Measurements from ENCODE around the gene FANCB. TPM values are rescaled to one million over a fixed set of nuclear protein-coding genes. Genes with fewer than 3 reads are reported as not detected.

FANCB gene
- total and polyA plus RNA-seq, 2 of the 13 experiments (the other 11 are each of a cell fraction or from before 2014, with no cell fraction given) = 1.0 to 5.8 TPM

- Histone ChIP-seq H4K20me1 (ENCODE audit: insufficient read depth, low read length) (no peaks in the 10 kb centered on the region), H3K9ac (ENCODE audit: insufficient read depth, low read depth, low read length) (no peak overlapping the region)
- no peak for FAIRE-seq
Observed at GRCh38 chrX:14864631-14865030, 8.2 kb downstream of the FANCB start.

More at GRCh38 chrX:14864631-14865030, 8.2 kb downstream of the FANCB start:
- POLR2A ChIA-PET = no interaction called here
- no peak overlapping the region for H2AFZ ChIP-seq (ENCODE audit: low read length)
- H3K9me3 ChIP-seq (ENCODE audit: low read length) = peaks cover 12% of the 10 kb centered on the region; the same call in 1 of the 2 replicates
- no peaks in the 10 kb centered on the region for H3K27me3 ChIP-seq (ENCODE audit: control insufficient read depth in 1 of 2, insufficient read depth in 2 of 2, low read length in 2 of 2)
- DNase-seq (ENCODE audit: low spot score) (no peak), ATAC-seq (no peak)
- CTCF ChIA-PET (ENCODE audit: low intra/inter-chr PET ratio, low total read pairs) = no interaction called here
- no peak overlapping the region for H3K4me2 ChIP-seq (ENCODE audit: low read depth, low read length)
- WGBS (ENCODE audit: low lambda C conversion rate) = 100% methylated on average over 1 of the region's 1 CpG
- intact Hi-C loops (cut with micrococcal nuclease; ENCODE audit: unreplicated experiment) = no loop called here
- H3K4me1 ChIP-seq (ENCODE audit: insufficient read depth, low read length) = no peaks in the 10 kb centered on the region
- no TSS peak for BruUV-seq (replicated peaks)
- no peak overlapping the region for H3K27ac ChIP-seq (ENCODE audit: extremely low read length, insufficient read depth, low read length)
- in situ Hi-C loops (cut with HindIII; ENCODE audit: extremely low pct_ligation_motif_present, low pct_unique_long_range_greater_than_20kb) = no loop called here
- TF ChIP-seq KLF12 (CRISPR knock-in tag; IDR thresholded peaks at IDR 0.05; ENCODE audit: borderline replicate concordance) (no peak), ZNF776 (CRISPR knock-in tag; IDR thresholded peaks at IDR 0.05) (no peak), POLR2A (IDR thresholded peaks at IDR 0.05; ENCODE audit: insufficient read depth in 1 of 2, low read depth in 2 of 2, low read length in 2 of 2) (no peak), CBX5 (CRISPR knock-in tag; IDR thresholded peaks at IDR 0.05; ENCODE audit: borderline replicate concordance) (no peak), NFE2L1 (CRISPR knock-in tag; IDR thresholded peaks at IDR 0.05; ENCODE audit: borderline replicate concordance) (no peak), ZNF564 (CRISPR knock-in tag; IDR thresholded peaks at IDR 0.05) (no peak), AKAP8 (CRISPR knock-in tag; IDR thresholded peaks at IDR 0.05) (no peak), ZNF766 (CRISPR knock-in tag; IDR thresholded peaks at IDR 0.05; ENCODE audit: borderline replicate concordance) (no peak), ZFP36 (IDR thresholded peaks at IDR 0.05; ENCODE audit: borderline replicate concordance, low read depth, low read length, partially characterized antibody) (no peak)
- TF ChIP-seq, protein P1, sequence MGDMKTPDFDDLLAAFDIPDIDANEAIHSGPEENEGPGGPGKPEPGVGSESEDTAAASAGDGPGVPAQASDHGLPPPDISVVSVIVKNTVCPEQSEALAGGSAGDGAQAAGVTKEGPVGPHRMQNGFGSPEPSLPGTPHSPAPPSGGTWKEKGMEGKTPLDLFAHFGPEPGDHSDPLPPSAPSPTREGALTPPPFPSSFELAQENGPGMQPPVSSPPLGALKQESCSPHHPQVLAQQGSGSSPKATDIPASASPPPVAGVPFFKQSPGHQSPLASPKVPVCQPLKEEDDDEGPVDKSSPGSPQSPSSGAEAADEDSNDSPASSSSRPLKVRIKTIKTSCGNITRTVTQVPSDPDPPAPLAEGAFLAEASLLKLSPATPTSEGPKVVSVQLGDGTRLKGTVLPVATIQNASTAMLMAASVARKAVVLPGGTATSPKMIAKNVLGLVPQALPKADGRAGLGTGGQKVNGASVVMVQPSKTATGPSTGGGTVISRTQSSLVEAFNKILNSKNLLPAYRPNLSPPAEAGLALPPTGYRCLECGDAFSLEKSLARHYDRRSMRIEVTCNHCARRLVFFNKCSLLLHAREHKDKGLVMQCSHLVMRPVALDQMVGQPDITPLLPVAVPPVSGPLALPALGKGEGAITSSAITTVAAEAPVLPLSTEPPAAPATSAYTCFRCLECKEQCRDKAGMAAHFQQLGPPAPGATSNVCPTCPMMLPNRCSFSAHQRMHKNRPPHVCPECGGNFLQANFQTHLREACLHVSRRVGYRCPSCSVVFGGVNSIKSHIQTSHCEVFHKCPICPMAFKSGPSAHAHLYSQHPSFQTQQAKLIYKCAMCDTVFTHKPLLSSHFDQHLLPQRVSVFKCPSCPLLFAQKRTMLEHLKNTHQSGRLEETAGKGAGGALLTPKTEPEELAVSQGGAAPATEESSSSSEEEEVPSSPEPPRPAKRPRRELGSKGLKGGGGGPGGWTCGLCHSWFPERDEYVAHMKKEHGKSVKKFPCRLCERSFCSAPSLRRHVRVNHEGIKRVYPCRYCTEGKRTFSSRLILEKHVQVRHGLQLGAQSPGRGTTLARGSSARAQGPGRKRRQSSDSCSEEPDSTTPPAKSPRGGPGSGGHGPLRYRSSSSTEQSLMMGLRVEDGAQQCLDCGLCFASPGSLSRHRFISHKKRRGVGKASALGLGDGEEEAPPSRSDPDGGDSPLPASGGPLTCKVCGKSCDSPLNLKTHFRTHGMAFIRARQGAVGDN (CRISPR knock-in tag; IDR thresholded peaks at IDR 0.05) = no peak
- TF ChIP-seq, protein P2, sequence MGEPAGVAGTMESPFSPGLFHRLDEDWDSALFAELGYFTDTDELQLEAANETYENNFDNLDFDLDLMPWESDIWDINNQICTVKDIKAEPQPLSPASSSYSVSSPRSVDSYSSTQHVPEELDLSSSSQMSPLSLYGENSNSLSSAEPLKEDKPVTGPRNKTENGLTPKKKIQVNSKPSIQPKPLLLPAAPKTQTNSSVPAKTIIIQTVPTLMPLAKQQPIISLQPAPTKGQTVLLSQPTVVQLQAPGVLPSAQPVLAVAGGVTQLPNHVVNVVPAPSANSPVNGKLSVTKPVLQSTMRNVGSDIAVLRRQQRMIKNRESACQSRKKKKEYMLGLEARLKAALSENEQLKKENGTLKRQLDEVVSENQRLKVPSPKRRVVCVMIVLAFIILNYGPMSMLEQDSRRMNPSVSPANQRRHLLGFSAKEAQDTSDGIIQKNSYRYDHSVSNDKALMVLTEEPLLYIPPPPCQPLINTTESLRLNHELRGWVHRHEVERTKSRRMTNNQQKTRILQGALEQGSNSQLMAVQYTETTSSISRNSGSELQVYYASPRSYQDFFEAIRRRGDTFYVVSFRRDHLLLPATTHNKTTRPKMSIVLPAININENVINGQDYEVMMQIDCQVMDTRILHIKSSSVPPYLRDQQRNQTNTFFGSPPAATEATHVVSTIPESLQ (CRISPR knock-in tag; conservative IDR thresholded peaks at IDR 0.05) = no peak
- no peaks in the 10 kb centered on the region for H3K36me3 ChIP-seq (replicated peaks in 1 of 2; ENCODE audit: control insufficient read depth in 1 of 2, insufficient read depth in 2 of 2, low read length in 2 of 2)
- no peak overlapping the region for H3K4me3 ChIP-seq (replicated peaks in 1 of 3; ENCODE audit: insufficient read depth in 1 of 3, low read depth in 2 of 3, low read length in 3 of 3)
- H3K79me2 ChIP-seq (ENCODE audit: insufficient read depth, low read length) = no peaks in the 10 kb centered on the region
